ENCODE results near the gene HDX. TPM values are rescaled to one million over a fixed set of nuclear protein-coding genes. Genes with fewer than 3 reads are reported as not detected.
"Not testable (repeated sequence)": the region's sequence is repeated elsewhere in the genome, so short reads cannot be mapped to it uniquely, and the experiment has no call there.

The HDX gene
- total and polyA plus RNA-seq, 4 donors: 4.3 to 9.8 (median 7.7) TPM

DNA sequence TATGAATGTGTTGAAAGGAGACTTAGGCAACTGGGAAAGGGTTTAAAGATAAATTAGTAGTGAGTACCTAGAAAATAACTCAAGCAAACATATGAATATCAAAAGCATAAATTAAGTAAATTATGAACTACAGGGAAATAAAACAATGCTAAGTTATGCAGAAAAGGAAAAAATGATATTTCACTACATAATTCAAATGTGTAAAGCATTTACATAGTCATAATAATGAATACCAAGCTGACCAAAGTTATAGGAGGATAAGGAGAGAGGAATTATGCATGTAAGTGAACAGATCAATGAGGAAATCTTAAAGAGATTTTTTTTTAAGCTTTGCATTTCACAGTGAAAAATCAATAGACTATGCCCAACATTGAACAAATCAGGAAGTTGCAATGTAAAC is 145.0 kb downstream of the HDX start:
- Histone ChIP-seq H3K9me3 (ENCODE audit: control insufficient read depth, insufficient read depth, low read length) (no peaks in the 10 kb centered on the region), H3K4me1 (ENCODE audit: control insufficient read depth, insufficient read depth, low read length) (no peaks in the 10 kb centered on the region), H3K27ac (ENCODE audit: low read depth, low read length) (no peak overlapping the region), H3K36me3 (ENCODE audit: control insufficient read depth, insufficient read depth, low read length) (no peaks in the 10 kb centered on the region), H3K27me3 (ENCODE audit: control insufficient read depth, insufficient read depth, low read length) (no peaks in the 10 kb centered on the region), H3K4me3 (ENCODE audit: low read depth, low read length) (no peak overlapping the region)
- DNase-seq (ENCODE audit: low read depth in 4 of 6, low spot score in 6 of 6): no peak

DNA sequence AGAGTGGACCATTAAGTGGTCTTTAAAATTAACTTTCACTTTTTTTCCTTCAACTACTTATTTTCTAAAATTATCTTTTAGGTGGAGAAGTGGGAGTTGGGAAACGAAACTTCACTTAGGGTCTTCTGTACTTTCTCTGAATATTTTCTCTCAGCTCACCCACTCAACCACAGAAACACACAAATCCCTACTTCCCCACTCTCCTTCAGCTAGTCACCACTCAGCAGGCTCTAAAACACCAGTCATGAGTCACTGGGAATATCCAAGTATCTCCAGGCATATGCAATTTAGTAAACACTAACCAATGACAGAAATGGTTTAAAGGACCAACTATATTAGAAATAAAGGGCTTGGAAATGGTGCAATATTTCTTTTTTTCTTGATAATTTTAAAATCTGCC is 161.3 kb downstream of the HDX start:
- no CpG with 5 or more reads among the region's 1 CpG for WGBS (ENCODE audit: insufficient coverage)
- Histone ChIP-seq H3K4me3 (ENCODE audit: low read depth, low read length) (no peak overlapping the region), H3K36me3 (ENCODE audit: control insufficient read depth, insufficient read depth, low read length) (no peaks in the 10 kb centered on the region), H3K27ac (ENCODE audit: low read depth, low read length) (no peak overlapping the region), H3K9me3 (ENCODE audit: control insufficient read depth, insufficient read depth, low read length) (no peaks in the 10 kb centered on the region), H3K4me1 (ENCODE audit: control insufficient read depth, insufficient read depth, low read length) (no peaks in the 10 kb centered on the region), H3K27me3 (ENCODE audit: control insufficient read depth, insufficient read depth, low read length) (peaks cover 3% of the 10 kb centered on the region)
- no peak for DNase-seq (ENCODE audit: low read depth in 4 of 6, low spot score in 6 of 6)

DNA sequence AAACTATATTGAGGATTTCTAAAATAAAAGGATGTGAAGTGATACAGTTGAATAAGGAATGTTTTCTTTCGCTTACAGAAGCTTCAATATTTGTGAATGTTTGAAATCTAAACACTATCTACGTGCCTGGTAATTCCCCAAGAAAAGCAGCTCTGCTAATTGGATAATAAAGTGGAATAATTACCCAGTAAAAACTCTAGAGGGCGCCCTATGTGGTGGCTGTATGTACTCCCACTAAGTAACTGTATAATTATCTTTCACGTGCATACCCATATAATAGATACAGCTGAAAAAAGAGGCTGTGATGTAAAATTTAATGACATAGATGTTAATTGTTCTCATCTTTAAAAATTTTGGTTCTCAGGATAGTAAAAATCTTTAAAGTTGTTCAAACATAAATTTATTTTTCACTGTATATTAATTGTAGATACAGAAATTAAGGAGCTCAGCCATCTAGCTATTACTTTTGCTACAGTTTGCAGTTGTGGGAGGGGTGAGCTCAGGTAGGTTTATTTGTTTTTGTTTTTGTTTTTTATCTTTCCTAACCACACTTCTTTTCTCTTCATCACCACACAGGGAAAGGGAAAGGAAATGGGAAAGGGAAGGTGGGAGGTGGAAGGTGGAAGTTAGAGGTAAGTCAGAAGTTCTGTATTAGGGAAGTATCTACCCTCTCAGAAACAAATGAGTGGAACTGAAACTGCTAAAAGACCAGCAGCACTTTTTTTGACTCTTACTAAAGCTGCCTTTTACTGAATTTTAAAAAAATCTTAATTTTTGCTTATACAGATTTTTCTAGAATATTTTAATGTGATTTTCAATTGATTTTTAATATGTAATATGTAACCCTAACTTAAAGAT is 162.5 kb downstream of the HDX start:
- no CpG with 5 or more reads among the region's 4 CpGs for WGBS (ENCODE audit: insufficient coverage)
- Histone ChIP-seq H3K4me3 (ENCODE audit: low read depth, low read length) (no peak overlapping the region), H3K9me3 (ENCODE audit: control insufficient read depth, insufficient read depth, low read length) (no peaks in the 10 kb centered on the region)

DNA sequence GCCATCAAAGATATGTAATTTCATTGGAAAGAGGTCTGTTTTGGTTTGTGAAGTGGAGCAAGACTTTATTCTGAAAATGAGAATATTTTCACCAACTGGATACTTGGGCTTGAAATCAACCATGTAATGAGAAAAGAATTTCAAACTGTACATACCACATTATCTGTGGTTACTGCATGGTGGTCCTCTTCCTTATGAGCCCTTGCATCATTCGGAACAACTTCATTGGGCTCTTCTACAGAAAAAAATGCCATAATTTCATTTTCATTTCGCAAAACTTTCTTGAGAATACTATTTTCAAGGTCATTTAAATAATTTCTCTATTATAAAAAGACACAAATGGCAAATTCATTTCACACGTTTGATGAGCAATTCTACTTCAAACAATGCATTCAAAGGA is 165.6 kb downstream of the HDX start:
- Histone ChIP-seq H3K9me3 (ENCODE audit: control insufficient read depth, insufficient read depth, low read length) (no peaks in the 10 kb centered on the region), H3K27ac (ENCODE audit: low read depth, low read length) (no peak overlapping the region), H3K36me3 (ENCODE audit: control insufficient read depth, insufficient read depth, low read length) (no peaks in the 10 kb centered on the region), H3K27me3 (ENCODE audit: control insufficient read depth, insufficient read depth, low read length) (peaks cover 3% of the 10 kb centered on the region), H3K4me3 (ENCODE audit: low read depth, low read length) (no peak overlapping the region), H3K4me1 (ENCODE audit: control insufficient read depth, insufficient read depth, low read length) (no peaks in the 10 kb centered on the region)
- WGBS (ENCODE audit: insufficient coverage): no CpG with 5 or more reads among the region's 3 CpGs
- no peak for DNase-seq (ENCODE audit: low read depth in 4 of 6, low spot score in 6 of 6)

More for the DNA sequence above, 162.5 kb downstream of the HDX start:
- H3K27ac ChIP-seq (ENCODE audit: low read depth, low read length): no peak overlapping the region
- peak in 2 of 6 donors; percentile 3 to 7 for DNase-seq (ENCODE audit: low read depth in 4 of 6, low spot score in 6 of 6)
- H3K36me3 ChIP-seq (ENCODE audit: control insufficient read depth, insufficient read depth, low read length): no peaks in the 10 kb centered on the region
- H3K27me3 ChIP-seq (ENCODE audit: control insufficient read depth, insufficient read depth, low read length): peaks cover 3% of the 10 kb centered on the region
- no peaks in the 10 kb centered on the region for H3K4me1 ChIP-seq (ENCODE audit: control insufficient read depth, insufficient read depth, low read length)

DNA sequence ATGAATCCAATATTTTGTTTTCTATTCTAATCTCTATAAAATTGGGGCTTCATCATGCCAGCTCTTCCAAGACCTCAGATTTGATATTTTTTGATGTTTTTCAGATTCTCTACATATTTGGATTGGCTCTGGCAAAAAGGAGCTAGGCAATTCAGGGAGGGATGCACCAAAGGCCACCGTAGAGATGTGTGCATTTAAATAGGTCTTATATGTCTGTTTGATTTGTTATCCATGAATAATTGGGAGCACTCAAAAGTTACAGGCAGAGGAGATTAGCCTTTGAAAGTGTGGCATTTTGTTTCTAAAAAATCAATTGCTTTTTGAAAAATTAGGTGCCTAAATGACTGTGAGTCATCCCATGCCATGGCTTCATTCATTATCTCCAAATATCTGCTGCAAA is 167.1 kb downstream of the HDX start:
- peak in 1 of 6 donors; percentile 11 for DNase-seq (ENCODE audit: low read depth in 4 of 6, low spot score in 6 of 6)
- Histone ChIP-seq H3K4me3 (ENCODE audit: low read depth, low read length) (no peak overlapping the region), H3K27ac (ENCODE audit: low read depth, low read length) (no peak overlapping the region), H3K27me3 (ENCODE audit: control insufficient read depth, insufficient read depth, low read length) (peaks cover 3% of the 10 kb centered on the region), H3K36me3 (ENCODE audit: control insufficient read depth, insufficient read depth, low read length) (no peaks in the 10 kb centered on the region), H3K9me3 (ENCODE audit: control insufficient read depth, insufficient read depth, low read length) (no peaks in the 10 kb centered on the region), H3K4me1 (ENCODE audit: control insufficient read depth, insufficient read depth, low read length) (no peaks in the 10 kb centered on the region)
- WGBS (ENCODE audit: insufficient coverage): 27% methylated on average over 1 of the region's 1 CpG

DNA sequence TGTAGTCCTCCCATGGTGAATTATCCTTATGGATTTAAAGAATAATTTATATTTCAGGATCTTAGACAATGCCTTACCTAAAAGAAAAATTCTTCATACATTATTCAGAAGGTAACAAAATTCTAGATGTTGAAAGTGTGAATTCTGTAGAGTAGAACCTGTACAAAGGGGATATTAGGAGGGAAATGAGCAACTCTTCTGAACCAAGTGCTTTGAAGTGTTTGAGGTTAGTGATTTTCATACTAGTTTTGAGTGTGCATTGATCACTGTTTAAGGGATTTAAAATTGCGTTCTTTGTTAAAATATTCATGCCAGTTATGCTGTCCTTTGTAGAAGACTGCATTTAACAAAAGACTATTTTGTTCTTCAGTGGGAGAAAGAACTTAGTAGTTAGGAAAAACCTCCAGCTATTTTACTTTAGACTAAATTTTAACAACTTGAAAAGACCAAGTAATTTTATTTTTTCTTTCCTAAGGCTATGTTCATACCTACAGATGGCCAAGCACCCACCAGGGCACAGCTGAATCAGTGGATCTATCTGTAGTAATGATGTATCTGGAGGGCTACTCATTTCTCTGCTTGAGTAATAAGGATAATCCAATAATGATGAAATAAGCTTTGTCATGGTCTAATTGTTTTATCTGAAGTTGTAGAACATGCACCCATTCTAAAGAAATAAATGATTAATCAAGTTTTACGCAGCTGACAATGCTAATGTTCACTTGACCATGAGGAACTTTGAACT is 180.0 kb downstream of the HDX start:
- no peak overlapping the region for H3K4me3 ChIP-seq (ENCODE audit: low read depth, low read length)
- no peak for DNase-seq (ENCODE audit: low read depth in 4 of 6, low spot score in 6 of 6)
- no peak overlapping the region for H3K27ac ChIP-seq (ENCODE audit: low read depth, low read length)
- no CpG with 5 or more reads among the region's 2 CpGs for WGBS (ENCODE audit: insufficient coverage)
- no peaks in the 10 kb centered on the region for H3K36me3 ChIP-seq (ENCODE audit: control insufficient read depth, insufficient read depth, low read length)
- H3K27me3 ChIP-seq (ENCODE audit: control insufficient read depth, insufficient read depth, low read length): no peaks in the 10 kb centered on the region
- H3K9me3 ChIP-seq (ENCODE audit: control insufficient read depth, insufficient read depth, low read length): no peaks in the 10 kb centered on the region
- no peaks in the 10 kb centered on the region for H3K4me1 ChIP-seq (ENCODE audit: control insufficient read depth, insufficient read depth, low read length)

DNA sequence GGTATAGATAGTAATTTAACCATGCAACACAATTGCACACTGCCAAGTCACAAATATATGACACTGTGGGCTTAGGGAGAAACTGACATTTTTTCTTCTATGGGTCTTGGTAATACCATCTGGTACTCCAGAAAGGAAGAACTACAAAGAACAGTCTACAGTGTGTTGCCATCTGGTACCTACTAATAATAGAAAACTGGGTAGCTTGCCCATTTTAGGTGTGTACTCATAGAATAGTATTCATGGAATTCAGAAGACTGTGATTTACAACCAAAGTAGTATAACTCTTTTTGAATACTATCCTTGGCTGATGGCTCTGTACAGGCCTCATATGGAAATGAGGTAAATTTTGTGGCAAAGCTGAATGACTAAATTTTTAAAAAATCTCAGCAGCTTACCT is 181.6 kb downstream of the HDX start:
- H3K27ac ChIP-seq (ENCODE audit: low read depth, low read length): no peak overlapping the region
- no peak overlapping the region for H3K4me3 ChIP-seq (ENCODE audit: low read depth, low read length)
- peak in 1 of 6 donors; percentile 47 for DNase-seq (ENCODE audit: low read depth in 4 of 6, low spot score in 6 of 6)
- no peaks in the 10 kb centered on the region for H3K36me3 ChIP-seq (ENCODE audit: control insufficient read depth, insufficient read depth, low read length)
- H3K4me1 ChIP-seq (ENCODE audit: control insufficient read depth, insufficient read depth, low read length): no peaks in the 10 kb centered on the region
- no peaks in the 10 kb centered on the region for H3K9me3 ChIP-seq (ENCODE audit: control insufficient read depth, insufficient read depth, low read length)
- no peaks in the 10 kb centered on the region for H3K27me3 ChIP-seq (ENCODE audit: control insufficient read depth, insufficient read depth, low read length)

DNA sequence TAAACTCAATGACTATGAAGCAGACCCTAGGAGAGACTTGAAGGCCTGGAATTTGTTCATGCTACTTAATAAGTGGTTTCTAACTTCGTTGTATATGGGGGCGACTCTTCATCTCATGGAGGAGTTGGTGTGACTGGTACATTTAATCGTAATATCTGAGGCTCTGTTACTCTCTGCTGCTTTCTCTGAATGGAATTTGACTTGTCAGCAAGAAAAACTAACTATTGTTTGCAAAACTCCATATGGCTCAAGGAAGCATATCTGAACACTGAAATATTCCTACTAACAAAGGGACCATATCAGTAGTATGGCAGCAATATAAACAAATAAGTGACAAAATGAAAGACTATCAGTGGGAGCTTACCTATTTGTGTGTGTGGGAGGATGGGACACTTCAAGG is 182.2 kb downstream of the HDX start:
- WGBS (ENCODE audit: insufficient coverage): 40% methylated on average over 1 of the region's 3 CpGs
- no peaks in the 10 kb centered on the region for H3K36me3 ChIP-seq (ENCODE audit: control insufficient read depth, insufficient read depth, low read length)

DNA sequence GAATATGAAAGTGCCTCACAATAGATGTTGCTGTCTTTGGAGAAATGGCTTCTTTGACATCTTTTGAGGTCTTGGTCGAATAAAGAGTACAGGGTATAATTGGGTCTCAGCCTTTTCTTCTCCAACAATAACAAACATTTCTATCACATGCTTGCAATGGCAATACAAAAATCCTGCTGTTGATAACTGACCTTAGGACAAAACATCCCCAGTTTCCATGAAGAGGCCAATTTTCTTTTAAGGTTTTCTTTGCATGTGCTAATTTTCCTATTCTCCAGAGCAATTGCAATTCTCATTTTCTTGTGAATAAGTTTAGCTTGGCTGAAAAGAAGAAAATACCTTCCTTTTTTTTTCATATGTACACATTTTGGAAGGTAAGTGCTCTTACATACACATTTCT is 183.6 kb downstream of the HDX start:
- no peak overlapping the region for H3K4me3 ChIP-seq (ENCODE audit: low read depth, low read length)
- no peaks in the 10 kb centered on the region for H3K27me3 ChIP-seq (ENCODE audit: control insufficient read depth, insufficient read depth, low read length)
- no peaks in the 10 kb centered on the region for H3K4me1 ChIP-seq (ENCODE audit: control insufficient read depth, insufficient read depth, low read length)
- DNase-seq (ENCODE audit: low read depth in 4 of 6, low spot score in 6 of 6): no peak
- no peak overlapping the region for H3K27ac ChIP-seq (ENCODE audit: low read depth, low read length)
- no peaks in the 10 kb centered on the region for H3K36me3 ChIP-seq (ENCODE audit: control insufficient read depth, insufficient read depth, low read length)
- H3K9me3 ChIP-seq (ENCODE audit: control insufficient read depth, insufficient read depth, low read length): no peaks in the 10 kb centered on the region
- WGBS (ENCODE audit: insufficient coverage): no CpG with 5 or more reads among the region's 1 CpG

More for the DNA sequence above, 182.2 kb downstream of the HDX start:
- no peaks in the 10 kb centered on the region for H3K27me3 ChIP-seq (ENCODE audit: control insufficient read depth, insufficient read depth, low read length)
- DNase-seq (ENCODE audit: low read depth in 4 of 6, low spot score in 6 of 6): no peak
- no peaks in the 10 kb centered on the region for H3K4me1 ChIP-seq (ENCODE audit: control insufficient read depth, insufficient read depth, low read length)
- no peaks in the 10 kb centered on the region for H3K9me3 ChIP-seq (ENCODE audit: control insufficient read depth, insufficient read depth, low read length)
- no peak overlapping the region for H3K4me3 ChIP-seq (ENCODE audit: low read depth, low read length)
- H3K27ac ChIP-seq (ENCODE audit: low read depth, low read length): no peak overlapping the region

DNA sequence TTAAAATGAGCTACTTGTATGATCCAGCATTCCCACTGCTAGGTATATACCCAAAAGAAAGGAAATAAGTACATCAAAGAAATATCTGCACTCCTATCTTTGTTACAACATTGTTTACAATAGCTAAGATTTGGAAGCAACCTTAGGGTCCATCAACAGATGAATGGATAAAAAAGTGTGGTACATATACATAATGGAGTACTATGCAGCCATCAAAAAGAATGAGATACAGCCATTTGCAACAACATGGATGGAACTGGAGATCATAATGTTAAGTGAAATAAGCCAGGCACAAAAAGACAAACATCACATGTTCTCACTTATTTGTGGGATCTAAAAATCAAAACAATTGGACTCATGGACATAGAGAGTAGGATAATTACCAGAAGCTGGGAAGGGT is 186.3 kb downstream of the HDX start:
- not testable (repeated sequence) for H3K4me3 ChIP-seq (ENCODE audit: low read depth, low read length); H3K4me1 ChIP-seq (ENCODE audit: control insufficient read depth, insufficient read depth, low read length); H3K36me3 ChIP-seq (ENCODE audit: control insufficient read depth, insufficient read depth, low read length); DNase-seq (ENCODE audit: low read depth in 4 of 6, low spot score in 6 of 6); H3K27ac ChIP-seq (ENCODE audit: low read depth, low read length); H3K27me3 ChIP-seq (ENCODE audit: control insufficient read depth, insufficient read depth, low read length); H3K9me3 ChIP-seq (ENCODE audit: control insufficient read depth, insufficient read depth, low read length)
